GM19397 (cell line): ENCODE measurements around the gene TMEM120B.
"Not testable (repeated sequence)": the region's sequence is repeated elsewhere in the genome, so short reads cannot be mapped to it uniquely, and the experiment has no call there.

Experiments used
- ATAC-seq: cut with Tn5 transposase; IDR thresholded peaks from one replicate; pipeline ENCODE4 v1.9.1; 2021; ENCODE audit warnings: mild to moderate bottlenecking, moderate library complexity; ENCODE audit not compliant: unreplicated experiment

TMEM120B gene

GRCh38 chr12:121741743-121742142 is 29.2 kb downstream of the TMEM120B start:
- no peak for ATAC-seq

GRCh38 chr12:121745545-121745944 is 33.0 kb downstream of the TMEM120B start:
- not testable (repeated sequence) for ATAC-seq

- ATAC-seq: no peak
Measured at GRCh38 chr12:121748218-121748570, 35.6 kb downstream of the TMEM120B start.

GRCh38 chr12:121748571-121749265 is 36.2 kb downstream of the TMEM120B start:
- ATAC-seq: no peak

- ATAC-seq: no peak
Measured at GRCh38 chr12:121749267-121749666, 36.7 kb downstream of the TMEM120B start.

- no peak for ATAC-seq
Measured at GRCh38 chr12:121750507-121750955, 38.0 kb downstream of the TMEM120B start.

- ATAC-seq: no peak
Measured at GRCh38 chr12:121751034-121751433, 38.5 kb downstream of the TMEM120B start.

- no peak for ATAC-seq
Measured at GRCh38 chr12:121751749-121752351, 39.3 kb downstream of the TMEM120B start.

- no peak for ATAC-seq
Measured at GRCh38 chr12:121753844-121754264, 41.3 kb downstream of the TMEM120B start.

GRCh38 chr12:121754836-121755235 is 42.3 kb downstream of the TMEM120B start:
- ATAC-seq: no peak

GRCh38 chr12:121755591-121755990 is 43.0 kb downstream of the TMEM120B start:
- no peak for ATAC-seq

GRCh38 chr12:121758536-121758935 is 46.0 kb downstream of the TMEM120B start:
- not testable (repeated sequence) for ATAC-seq

GRCh38 chr12:121762269-121762668 is 49.7 kb downstream of the TMEM120B start:
- no peak for ATAC-seq

GRCh38 chr12:121764808-121765207 is 52.3 kb downstream of the TMEM120B start:
- ATAC-seq: no peak

- no peak for ATAC-seq
Measured at GRCh38 chr12:121765573-121765972, 53.0 kb downstream of the TMEM120B start.

- ATAC-seq: no peak
Measured at GRCh38 chr12:121766290-121767039, 53.9 kb downstream of the TMEM120B start.

GRCh38 chr12:121767525-121768016 is 55.0 kb downstream of the TMEM120B start:
- no peak for ATAC-seq

GRCh38 chr12:121769297-121769830 is 56.8 kb downstream of the TMEM120B start:
- ATAC-seq: no peak

GRCh38 chr12:121769831-121770301 is 57.3 kb downstream of the TMEM120B start:
- ATAC-seq: no peak

- ATAC-seq: no peak
Measured at GRCh38 chr12:121770388-121770787, 57.8 kb downstream of the TMEM120B start.
